ENCODE measurements around the gene OR2T3.
"Not testable (repeated sequence)": the region's sequence is repeated elsewhere in the genome, so short reads cannot be mapped to it uniquely, and the experiment has no call there.

OR2T3 gene, protein sequence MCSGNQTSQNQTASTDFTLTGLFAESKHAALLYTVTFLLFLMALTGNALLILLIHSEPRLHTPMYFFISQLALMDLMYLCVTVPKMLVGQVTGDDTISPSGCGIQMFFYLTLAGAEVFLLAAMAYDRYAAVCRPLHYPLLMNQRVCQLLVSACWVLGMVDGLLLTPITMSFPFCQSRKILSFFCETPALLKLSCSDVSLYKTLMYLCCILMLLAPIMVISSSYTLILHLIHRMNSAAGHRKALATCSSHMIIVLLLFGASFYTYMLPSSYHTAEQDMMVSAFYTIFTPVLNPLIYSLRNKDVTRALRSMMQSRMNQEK
- 0 reads per million in 4 donors for total RNA-seq

DNA sequence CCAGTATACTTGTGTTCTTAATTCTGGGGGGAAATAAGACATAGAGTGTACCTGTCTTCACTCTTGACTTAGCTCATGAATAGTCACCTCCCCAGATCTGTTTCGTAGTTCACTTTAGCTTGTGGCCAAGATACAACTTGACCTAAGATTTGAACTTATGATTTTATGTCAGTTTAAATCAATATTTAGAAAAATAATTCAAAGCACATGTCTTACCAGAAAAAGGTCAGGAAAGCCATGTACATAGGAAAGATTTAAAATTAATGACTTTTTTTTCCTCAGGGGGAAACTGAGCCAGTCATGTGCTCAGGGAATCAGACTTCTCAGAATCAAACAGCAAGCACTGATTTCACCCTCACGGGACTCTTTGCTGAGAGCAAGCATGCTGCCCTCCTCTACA lies at the start of gene OR2T3:
Gene OR2T3 (plus strand): TSS at position 301 of the 400 bp plus-strand sequence. CDS start 0 bp downstream, at position 301.
- DNase-seq: not testable (repeated sequence)

DNA sequence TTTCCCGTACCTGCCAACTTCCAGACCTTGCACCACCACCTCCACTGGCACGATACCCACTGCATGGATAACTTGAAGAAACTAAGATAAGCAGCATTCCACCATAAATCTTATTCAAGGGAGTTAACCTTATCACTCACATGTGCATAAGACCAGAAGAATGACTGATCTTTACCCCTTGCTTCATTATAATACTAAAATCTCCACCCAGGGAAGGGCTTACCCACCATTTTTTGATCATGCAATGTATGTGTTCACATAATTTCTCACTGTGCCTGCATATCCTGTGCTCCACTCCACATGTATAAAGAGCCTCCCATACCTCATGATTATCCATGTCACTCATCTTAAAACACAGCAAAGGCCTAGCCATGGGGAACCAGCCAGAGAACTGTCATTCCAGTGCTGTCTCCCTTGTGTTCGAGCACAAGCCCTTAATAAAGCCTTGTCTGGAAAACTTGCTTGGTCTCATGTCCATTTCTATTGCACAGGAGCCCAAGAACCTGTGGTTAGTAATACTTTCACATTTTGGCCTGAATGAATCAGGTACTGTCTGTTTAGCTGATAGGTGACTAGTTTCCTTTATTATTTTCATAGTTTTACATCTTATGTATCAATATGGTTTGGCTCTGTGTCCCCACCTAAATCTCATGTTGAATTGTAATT lies 45.5 kb upstream of the OR2T3 start:
- DNase-seq: not testable (repeated sequence)

DNA sequence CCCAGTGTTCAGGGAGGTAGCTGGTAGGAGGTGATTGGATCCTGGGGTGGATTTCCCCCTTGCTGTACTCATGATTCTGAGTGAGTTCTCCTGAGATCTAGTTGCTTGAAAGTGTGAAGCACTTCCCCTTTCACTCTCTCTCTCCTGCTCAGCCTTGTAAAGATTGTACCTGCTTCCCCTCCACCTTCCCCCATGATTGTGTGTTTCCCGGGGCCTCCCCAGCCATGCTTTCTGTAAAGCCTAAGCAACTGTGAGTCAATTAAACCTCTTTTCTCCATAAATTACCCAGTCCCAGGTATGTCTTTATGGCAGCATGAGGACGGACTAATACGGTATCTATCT lies 45.0 kb upstream of the OR2T3 start:
- not testable (repeated sequence) for DNase-seq

DNA sequence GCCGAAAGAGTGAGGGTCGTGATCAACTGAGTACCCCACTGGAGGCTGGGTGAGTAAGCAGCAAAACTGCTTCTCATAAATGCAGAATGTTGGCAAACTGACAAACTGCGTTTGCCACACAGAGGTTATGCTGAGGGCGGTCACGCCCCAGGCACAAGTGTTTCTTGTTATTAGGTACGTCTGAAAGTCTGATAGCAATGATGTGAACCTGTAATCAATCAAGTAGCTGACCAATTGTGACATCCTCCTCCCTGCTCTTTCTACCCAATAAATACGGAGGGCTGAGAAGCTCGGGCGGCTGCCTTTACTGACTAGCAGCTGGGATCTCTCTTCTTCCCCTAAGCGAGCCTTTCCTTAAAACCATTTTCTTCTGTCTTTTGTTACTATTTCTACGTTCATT lies 41.5 kb upstream of the OR2T3 start:
- not testable (repeated sequence) for DNase-seq

DNA sequence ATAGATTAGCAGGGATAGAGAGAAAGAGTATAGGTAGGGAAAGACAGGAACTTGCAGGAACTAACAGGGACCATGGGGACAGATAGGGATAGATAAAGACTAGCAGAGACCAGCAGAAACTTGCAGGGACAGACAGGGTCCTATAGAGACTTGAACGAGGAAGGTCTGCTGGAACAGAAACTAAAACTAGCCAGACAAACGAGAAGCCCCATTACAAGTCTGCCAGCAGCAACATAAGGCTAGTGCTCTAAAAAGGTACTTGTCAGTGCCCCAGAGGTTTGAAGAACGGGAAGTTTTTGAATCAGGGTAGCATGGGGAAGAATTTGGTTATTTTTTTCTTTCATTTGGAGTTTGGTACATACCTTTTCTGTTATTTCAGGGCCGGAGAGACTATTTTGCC lies 41.0 kb upstream of the OR2T3 start:
- not testable (repeated sequence) for DNase-seq

GRCh38 chr1:248433811-248434415 lies 39.2 kb upstream of the OR2T3 start:
- not testable (repeated sequence) for DNase-seq

- DNase-seq: not testable (repeated sequence)
Observed at GRCh38 chr1:248434913-248435312, 38.2 kb upstream of the OR2T3 start.

DNA sequence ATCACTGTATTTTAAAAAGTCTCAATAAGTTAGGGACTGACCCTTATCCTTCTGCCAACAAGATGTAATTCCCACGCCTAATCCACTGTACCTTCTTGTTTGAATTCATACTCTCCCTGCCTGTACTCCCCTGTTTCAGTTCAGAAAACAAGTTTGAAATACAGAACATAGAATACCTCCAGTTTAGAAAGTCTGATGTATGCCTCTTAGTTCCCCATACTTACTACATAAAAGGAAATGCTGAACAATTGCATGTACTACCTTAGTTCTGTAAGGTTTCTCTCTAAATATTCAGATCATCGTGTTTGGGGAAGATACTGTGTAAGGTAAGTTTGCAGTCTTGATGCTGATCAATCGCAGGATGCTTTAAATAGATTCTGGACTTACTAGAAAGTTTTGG lies 36.8 kb upstream of the OR2T3 start:
- not testable (repeated sequence) for DNase-seq

DNA sequence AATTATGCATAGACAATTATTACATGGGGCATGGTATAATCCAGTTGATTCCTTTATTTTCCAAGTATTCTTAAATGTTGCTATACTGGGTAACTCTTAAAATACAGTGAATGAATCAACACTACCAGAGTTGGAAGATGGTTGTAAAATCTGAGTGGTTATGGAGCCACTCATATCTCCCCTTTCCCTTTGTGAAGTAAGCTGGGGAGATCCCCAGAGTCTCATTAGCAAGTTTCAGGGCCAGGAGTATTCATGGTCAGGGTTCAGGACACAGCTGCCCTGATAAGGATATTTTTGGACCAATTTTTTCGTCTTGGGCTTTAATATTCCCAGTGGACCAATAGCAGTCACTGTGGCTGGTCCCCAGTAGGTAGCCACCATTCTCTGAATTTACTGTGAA lies 34.5 kb upstream of the OR2T3 start:
- not testable (repeated sequence) for DNase-seq

GRCh38 chr1:248439283-248439682 lies 33.9 kb upstream of the OR2T3 start:
- DNase-seq: not testable (repeated sequence)

GRCh38 chr1:248442500-248443277 lies 30.5 kb upstream of the OR2T3 start:
- DNase-seq: not testable (repeated sequence)

DNA sequence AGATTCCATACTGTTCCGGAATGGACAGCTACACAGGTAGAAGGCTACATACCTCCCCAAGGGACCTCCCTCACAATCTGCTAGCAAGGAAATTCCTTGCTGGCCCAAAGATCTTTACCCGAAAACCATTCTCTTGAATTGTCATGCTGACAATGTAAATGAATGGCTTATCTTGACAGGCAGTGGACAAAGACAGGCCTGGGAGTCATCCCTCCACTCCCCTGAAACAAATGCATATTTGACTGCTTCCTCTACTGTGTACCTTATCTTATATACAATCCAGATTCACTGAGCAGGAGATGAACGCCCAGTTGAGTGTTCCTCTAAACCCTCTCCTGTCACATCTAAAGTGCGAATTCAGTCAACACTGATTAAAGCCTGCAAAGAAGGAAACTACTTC lies 28.5 kb upstream of the OR2T3 start:
- not testable (repeated sequence) for DNase-seq

- not testable (repeated sequence) for DNase-seq
Observed at GRCh38 chr1:248445399-248445798, 27.8 kb upstream of the OR2T3 start, which contains the start of gene OR2T2. TSS of gene OR2T2 (plus strand) at chr1:248445637. CDS start at chr1:248452798, 7,161 bp downstream.

DNA sequence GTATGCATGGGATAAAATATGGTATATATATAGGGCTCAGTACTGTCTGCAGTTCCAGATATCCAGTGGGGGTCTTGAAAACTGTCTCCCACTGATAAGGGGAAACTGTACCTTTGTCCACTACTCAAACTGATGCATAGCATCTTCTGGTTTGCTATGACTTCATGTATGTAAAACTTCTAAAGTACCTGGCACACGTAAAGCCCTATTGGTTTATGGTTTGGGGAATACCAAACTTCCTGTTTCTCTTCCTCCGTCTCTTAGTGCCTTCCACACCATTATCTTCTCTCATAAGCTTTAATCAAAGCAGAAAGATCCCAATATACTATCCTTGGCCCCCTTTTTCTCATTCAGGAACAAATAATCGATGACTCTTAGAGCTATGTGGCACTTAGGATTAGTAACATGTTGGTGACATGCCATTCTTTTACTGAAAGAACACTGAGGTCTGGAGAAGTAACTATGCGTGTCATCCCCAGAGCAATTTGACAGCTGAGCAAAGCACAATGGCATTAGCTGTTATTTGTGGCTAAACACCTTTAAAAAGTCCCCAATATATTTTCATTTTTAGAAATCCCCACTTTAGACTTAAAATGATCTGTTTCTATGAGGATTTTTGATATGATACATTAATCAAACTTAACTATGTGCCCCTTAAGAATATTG lies 24.6 kb upstream of the OR2T3 start:
- not testable (repeated sequence) for DNase-seq

DNA sequence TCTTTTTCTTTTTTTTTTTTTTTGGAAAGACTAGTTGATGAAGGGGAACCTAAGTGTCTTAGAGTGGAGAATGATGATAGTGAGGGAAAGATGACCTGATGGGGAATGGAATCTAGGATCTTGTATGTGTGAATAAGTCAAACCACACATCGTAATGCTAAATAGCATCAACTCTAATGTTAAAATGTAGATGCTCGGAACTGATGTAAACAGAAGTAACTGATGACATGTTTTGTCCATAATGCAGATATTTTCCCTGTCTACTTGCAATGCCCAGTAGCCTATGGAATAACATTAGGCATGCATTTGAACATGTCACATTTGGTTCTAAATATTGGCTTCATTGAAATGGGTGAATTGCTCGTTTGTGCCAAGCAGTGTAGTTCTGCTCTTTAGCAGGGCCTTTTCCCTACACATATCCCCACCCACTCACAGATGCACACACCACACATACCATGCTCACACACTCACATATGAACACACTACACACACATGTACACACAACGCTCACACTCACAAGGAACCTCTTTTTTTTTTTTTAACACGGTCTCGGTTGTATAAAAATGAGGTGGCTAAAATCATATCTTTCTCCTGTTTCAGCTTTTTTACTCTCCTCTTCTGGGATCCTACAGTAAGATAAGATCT lies 23.2 kb upstream of the OR2T3 start:
- not testable (repeated sequence) for DNase-seq

DNA sequence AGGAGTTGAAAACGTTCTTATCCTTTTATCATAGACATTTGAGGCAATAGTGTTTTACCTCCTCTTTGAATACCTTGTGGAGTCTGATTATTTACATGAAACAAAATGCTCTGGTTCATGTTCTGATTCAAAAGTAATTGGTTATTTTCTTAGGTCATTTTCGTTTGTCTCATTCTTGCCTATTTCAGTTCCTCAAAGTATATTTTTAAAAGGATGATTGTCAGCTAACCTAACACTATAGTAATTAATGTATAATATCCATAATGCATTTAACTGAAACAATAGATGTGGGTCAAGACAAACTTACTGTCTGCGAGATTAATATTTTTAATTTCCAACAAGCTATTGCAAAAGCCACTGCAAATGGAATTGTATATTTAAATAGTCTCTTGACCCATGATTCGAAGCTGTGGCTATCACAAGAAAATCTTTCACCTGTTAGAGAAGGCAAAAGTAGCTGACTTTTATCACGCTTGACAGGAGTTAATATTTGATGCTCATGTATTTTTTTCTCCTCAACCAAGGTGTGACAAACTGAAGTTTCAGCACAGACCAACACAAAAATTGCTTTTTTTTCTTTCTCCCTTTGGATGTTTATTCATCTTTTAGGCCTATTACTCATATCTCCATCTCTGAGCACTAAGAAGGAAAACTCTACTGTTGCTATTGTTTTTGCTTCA lies 22.5 kb upstream of the OR2T3 start:
- not testable (repeated sequence) for DNase-seq

GRCh38 chr1:248453619-248454018 lies 19.5 kb upstream of the OR2T3 start:
- not testable (repeated sequence) for DNase-seq

DNA sequence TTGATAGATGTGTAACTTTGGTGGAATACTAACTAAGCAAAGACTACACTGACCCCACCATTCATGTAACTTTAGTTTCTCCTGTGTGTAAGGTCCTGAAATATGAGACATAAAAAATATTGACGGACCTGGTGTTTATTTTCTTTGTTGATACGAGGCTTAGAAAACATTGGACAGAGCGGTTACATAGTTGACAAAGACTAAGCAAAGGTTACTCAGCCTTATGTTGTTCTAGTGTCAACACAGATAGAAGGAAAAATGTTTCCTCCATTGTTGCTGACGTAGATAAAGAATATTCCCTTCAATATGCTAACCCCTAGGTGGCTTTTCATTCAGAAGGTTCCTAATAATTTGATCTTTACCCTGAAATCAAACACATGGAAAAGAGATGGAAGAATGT lies 18.1 kb upstream of the OR2T3 start:
- DNase-seq: not testable (repeated sequence)

DNA sequence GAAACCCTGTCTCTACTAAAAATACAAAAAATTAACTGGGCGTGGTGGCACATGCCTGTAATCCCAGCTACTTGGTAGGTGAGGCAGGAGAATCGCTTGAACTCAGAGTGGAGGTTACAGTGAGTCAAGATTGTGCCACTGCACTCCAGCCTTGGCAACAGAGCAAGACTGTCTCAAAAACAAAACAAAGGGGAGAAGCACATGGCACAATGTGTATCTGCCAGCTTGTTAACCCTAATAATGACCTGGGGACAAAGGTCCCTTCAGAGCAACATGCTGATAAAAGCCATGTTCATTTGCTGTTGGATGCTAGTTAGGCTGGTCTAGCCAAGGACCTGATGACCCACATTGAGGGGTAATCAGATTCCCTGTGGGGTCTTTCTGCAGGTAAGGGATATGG lies 16.5 kb upstream of the OR2T3 start:
- not testable (repeated sequence) for DNase-seq

- DNase-seq: not testable (repeated sequence)
Observed at GRCh38 chr1:248459117-248459516, 14.0 kb upstream of the OR2T3 start.

DNA sequence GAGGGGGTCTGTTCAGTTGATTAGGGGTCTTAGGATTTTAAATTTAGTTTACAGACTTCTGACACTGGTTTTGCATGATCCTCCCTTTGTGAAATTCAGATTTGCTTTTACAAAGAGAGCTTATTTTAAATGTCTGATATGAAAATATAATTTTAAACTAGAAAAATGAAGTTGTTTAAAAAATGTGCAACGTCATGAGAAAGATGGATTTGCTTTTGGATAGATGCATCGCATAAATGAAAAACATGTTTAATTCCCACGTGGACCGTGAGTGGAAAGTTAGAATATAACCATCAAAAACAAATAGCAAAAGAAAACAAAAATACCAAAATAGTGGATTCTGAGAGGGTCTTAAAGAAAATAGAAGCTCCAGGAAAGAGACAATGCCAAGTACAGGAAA lies 2.0 kb upstream of the OR2T3 start:
- DNase-seq: no peak
